ENCODE data around the gene HIRA.

Gene HIRA

GRCh38 chr22:19357270-19358105 lies 74.0 kb downstream of the HIRA start:
- DNase-seq (ENCODE audit: low spot score), result no peak

- no peak for DNase-seq (ENCODE audit: low spot score)
Observed at GRCh38 chr22:19356708-19357269, 74.7 kb downstream of the HIRA start.

GRCh38 chr22:19355413-19356157 lies 75.9 kb downstream of the HIRA start:
- no peak for DNase-seq (ENCODE audit: low spot score)

GRCh38 chr22:19354201-19354600 lies 77.3 kb downstream of the HIRA start:
- no peak for DNase-seq (ENCODE audit: low spot score)

- DNase-seq (ENCODE audit: low spot score), result no peak
Observed at GRCh38 chr22:19353363-19354131, 78.0 kb downstream of the HIRA start.

GRCh38 chr22:19352766-19353165 lies 78.8 kb downstream of the HIRA start:
- no peak for DNase-seq (ENCODE audit: low spot score)

GRCh38 chr22:19352217-19352616 lies 79.3 kb downstream of the HIRA start:
- no peak for DNase-seq (ENCODE audit: low spot score)

GRCh38 chr22:19351604-19352003 lies 79.9 kb downstream of the HIRA start:
- no peak for DNase-seq (ENCODE audit: low spot score)

- no peak for DNase-seq (ENCODE audit: low spot score)
Observed at GRCh38 chr22:19350947-19351346, 80.6 kb downstream of the HIRA start.

GRCh38 chr22:19350476-19350859 lies 81.1 kb downstream of the HIRA start:
- no peak for DNase-seq (ENCODE audit: low spot score)

GRCh38 chr22:19349778-19350475 lies 81.6 kb downstream of the HIRA start:
- DNase-seq (ENCODE audit: low spot score), result no peak

GRCh38 chr22:19346677-19347265 lies 84.8 kb downstream of the HIRA start:
- no peak for DNase-seq (ENCODE audit: low spot score)

GRCh38 chr22:19344420-19344819 lies 87.1 kb downstream of the HIRA start:
- DNase-seq (ENCODE audit: low spot score), result no peak

- no peak for DNase-seq (ENCODE audit: low spot score)
Observed at GRCh38 chr22:19343470-19343869, 88.1 kb downstream of the HIRA start.

GRCh38 chr22:19341500-19341899 lies 90.0 kb downstream of the HIRA start:
- DNase-seq (ENCODE audit: low spot score), result no peak

- no peak for DNase-seq (ENCODE audit: low spot score)
Observed at GRCh38 chr22:19337137-19337536, 94.4 kb downstream of the HIRA start.

- DNase-seq (ENCODE audit: low spot score), result no peak
Observed at GRCh38 chr22:19336133-19337075, 95.1 kb downstream of the HIRA start.

GRCh38 chr22:19331975-19332374 lies 99.6 kb downstream of the HIRA start:
- no peak for DNase-seq (ENCODE audit: low spot score)

GRCh38 chr22:19331474-19331873 lies 100.1 kb downstream of the HIRA start:
- DNase-seq (ENCODE audit: low spot score), result no peak

- no peak for DNase-seq (ENCODE audit: low spot score)
Observed at GRCh38 chr22:19330865-19331418, 100.6 kb downstream of the HIRA start.
